GM12873 (cell line): ENCODE measurements around the gene DDX23.

Experiments
- TF ChIP-seq, protein P1 (sequence below): IDR thresholded peaks from 2 replicates; pipeline ENCODE4 v1.5.1; 2012; ENCODE audit warnings: low read depth, mild to moderate bottlenecking, moderate library complexity, low read length, control low read depth; ENCODE audit not compliant: insufficient read depth; ENCODE audit errors: missing control alignments

Gene DDX23

DNA sequence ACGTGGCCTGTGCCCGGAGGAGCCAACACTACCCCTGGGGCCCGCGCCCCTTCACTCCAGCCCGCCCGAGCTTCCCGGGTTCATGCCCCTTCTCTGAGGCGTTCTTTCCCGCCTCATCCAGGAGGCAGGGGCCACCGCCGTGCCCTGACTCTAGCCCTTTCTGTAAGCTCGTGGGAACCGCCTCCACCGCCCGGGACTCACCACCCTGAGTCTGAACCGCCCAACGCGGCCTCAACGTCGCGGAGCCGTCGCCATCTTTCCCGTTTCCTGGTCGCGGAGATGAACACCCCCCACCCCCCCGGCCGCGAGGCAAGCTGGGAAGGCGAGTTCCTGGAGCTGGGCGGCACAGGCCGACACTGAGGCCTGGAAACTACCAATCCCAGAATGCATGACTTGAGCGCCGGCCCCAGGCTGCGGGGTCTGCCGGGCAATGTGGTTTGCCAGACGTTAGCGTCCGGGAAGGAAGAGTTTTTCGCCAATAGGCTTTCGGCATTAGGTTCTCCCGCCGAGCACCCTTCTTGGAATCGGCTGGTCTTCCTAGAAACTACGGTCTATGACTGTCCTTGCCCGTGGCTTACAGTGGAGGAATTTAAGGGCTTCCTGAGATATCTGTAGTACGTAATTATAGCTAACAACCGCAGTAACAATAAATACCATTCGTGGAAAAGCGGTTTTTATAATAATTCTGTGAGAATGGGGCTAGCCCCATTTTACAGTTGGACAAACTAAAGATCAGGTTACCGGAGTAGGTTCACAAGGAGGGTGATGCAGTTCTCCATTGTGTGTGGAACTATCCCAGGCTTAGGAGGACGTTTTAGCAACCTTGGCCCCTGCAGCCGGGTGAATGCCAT, at the start of gene DDX23:
DDX23 (minus strand) TSS at position 281 of the 851 bp plus-strand sequence. CDS start 6,381 bp downstream, outside the sequence.
- TF ChIP-seq, protein P1, sequence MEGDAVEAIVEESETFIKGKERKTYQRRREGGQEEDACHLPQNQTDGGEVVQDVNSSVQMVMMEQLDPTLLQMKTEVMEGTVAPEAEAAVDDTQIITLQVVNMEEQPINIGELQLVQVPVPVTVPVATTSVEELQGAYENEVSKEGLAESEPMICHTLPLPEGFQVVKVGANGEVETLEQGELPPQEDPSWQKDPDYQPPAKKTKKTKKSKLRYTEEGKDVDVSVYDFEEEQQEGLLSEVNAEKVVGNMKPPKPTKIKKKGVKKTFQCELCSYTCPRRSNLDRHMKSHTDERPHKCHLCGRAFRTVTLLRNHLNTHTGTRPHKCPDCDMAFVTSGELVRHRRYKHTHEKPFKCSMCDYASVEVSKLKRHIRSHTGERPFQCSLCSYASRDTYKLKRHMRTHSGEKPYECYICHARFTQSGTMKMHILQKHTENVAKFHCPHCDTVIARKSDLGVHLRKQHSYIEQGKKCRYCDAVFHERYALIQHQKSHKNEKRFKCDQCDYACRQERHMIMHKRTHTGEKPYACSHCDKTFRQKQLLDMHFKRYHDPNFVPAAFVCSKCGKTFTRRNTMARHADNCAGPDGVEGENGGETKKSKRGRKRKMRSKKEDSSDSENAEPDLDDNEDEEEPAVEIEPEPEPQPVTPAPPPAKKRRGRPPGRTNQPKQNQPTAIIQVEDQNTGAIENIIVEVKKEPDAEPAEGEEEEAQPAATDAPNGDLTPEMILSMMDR = no peak

DNA sequence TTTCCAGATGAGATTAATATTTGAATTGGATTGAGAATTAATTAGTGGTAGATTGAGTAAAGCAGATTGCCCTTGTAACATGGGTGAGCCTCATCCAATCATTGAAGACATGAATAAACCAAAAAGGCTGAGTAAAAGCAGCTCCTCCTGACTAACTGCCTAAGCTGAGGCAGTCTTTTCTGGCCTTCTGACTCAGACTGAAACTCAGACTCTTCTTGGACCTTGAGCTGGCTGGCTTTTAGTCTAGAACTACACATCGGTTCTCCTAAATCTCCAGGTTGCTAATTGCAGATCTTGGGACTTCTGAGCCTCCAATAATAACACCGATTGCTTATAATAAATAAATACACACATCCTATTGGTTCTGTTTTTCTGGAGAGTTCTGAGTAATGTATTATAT, 49.3 kb upstream of the DDX23 start:
- TF ChIP-seq, protein P1 = no peak

DNA sequence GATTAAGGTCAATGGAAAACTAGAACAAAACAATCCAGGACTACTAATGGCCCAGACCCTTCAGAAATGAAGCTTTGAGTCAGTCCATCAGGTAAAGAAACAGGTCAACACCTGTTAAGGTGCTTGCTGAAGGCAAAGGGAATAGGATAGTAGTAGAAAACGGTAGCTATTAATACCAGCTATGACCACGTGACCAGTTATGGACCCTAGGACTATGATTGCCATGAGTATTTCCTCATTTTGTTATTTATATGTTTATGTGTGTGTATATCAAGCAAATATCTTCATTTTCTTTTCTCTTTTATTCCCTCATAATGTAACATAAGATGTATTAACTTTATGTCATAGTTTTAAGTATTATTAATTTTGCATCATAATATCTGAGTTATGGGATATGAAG, 47.7 kb upstream of the DDX23 start:
- TF ChIP-seq, protein P1 = no peak

DNA sequence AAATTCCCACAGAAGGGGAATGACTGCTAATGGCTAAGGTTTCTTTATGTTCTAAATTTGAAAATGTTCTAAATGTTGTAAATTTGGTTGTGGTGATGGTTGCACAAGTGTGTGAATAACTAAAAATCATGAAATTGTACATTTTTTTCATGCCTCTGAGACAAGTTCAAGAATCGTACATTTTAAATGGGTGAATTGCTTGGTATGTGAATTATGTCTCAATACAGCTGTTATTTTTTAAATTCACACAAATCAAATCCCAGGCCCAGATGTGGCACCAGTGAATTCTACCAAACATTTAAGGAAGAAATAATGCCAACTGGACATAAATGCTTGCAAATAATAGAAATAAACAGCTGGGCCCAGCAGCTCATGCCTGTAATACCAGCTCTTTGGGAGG, 42.3 kb upstream of the DDX23 start:
- TF ChIP-seq, protein P1 = no peak

DNA sequence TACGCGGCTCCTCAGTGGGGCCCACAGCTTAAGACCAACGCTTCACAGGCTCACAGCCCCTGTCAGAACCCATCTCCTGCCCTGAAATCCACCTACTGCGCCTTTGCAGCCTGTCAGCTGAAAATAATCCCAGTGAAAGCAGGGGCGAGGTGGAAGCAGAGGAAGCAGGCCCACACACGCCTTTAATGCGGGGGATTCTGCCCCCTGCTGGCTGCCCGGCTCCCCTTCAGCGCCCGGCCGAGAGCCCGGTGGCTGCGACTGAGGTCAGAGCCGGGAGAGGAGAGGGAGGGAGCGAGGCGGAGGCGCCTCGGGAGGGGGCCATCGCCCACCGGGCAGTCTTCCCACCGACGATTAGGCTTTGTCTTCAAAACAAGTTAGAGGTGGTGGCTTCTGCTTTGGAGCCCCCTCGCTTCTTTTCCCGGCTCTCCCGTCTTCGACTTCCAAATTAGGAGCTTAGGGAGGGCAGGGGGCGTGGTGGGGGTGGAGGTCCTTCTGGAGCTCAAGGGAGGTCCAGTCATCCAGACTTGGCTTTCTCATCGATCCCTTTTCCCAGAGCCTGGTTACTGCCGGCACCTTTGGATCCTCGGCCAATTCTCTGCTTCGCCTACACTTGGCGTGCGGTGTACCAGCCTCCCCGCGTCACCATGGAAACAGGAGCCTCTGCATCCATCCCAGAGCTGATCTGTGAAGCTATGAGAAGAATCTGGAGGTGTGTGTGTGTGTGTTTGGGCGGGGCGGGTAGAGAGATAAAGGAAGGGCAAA, 38.9 kb upstream of the DDX23 start:
- TF ChIP-seq, protein P1 = peak; percentile 93

GRCh38 chr12:48889679-48890078, 37.7 kb upstream of the DDX23 start:
- TF ChIP-seq, protein P1 = no peak

DNA sequence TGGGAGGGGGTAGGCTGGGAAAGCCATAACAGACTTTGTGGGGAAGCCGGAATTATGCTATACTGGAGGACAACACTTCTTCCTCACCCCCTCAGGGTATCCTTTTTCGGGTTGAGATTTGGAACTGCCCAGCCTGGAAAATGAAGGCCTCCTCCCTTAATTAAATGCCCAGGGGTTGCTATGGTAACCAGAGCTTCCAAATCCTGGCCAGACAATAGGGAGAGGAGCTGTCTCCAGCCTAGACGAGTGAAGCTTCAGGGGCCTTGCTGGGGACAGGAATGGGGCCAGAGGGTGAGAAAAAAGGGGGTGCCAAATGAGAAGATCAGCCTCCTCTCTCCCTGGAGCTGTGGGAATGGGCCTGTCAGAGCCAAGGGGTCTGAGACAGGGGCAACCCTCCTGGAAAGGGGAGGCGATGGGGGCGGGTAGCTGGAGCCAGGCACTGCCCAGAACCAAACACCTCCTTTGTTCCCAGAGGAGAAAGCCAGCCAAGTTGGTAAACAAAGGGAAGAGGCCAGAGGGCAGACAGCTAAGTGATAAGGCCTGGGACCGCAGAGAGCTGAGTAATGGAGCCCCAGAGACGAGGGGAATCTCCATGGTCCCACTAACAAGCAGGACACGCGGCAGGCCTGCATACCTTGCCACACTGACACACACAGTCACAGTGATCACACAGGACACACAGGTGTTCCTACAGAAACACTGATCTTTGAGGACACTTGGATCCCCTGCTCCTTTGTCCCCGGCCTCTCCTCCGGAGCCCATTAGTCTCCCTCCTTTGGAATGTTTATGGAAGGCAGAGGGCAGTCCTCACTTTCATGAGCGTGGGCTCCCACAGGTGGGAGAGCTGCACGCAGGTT, 31.6 kb upstream of the DDX23 start:
- TF ChIP-seq, protein P1 = no peak
